Glomerular endothelial cell (primary cell): ENCODE data around the gene AXDND1. TPM values are rescaled to one million over a fixed set of nuclear protein-coding genes. Genes with fewer than 3 reads are reported as not detected.
"Not testable (repeated sequence)": the region's sequence is repeated elsewhere in the genome, so short reads cannot be mapped to it uniquely, and the experiment has no call there.

ENCODE experiments used
- DNase-seq: peaks from one replicate; pipeline ENCODE4 v3.0.0-alpha.2; 2011; ENCODE audit warnings: low read depth, low spot score; ENCODE audit errors: extremely low read depth
- total RNA-seq: library from RNA; depleted of rRNA; stranded (reverse); fragments of >200 nt; gene quantifications from 2 replicates; pipeline ENCODE4 v1.2.3, GENCODE V29; 2015

Gene AXDND1
- total RNA-seq, 1 donor from 2014 or later = not detected

DNA sequence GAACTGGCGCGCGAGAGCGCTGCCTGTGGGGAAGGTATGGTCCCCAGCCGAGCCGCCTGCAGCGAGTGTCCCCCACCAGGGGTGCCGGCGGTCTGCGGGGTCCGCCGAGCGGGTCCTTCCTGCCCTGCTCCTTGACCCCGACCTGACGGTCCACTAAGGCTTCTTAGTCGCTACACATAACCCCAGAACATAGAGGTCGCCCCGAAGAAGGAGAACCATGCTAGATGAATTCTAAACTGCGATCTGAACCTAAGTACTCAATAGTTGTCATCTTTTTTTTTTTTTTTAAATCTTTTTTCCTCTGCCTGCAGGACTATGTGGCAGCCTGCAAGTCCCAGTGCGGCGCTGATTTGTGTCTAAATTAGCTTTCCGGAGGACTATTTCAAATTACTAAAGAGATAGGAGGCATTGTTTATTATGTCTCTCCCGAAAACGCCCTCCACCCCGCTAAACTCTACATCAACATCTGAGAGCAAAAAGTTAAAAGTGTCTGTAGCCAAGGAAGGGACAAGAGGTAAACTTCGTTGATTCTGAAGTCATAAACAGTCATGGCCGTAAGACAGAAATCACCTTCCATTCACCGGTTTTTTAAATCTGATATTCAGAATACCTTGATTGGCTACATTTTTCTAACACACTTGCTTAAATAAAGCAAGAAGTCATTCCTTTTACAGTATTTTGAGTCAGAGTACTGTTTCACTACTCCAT is 476 bp downstream of the AXDND1 start:
- DNase-seq = no peak

GRCh38 chr1:179369751-179370341 is 4.1 kb downstream of the AXDND1 start:
- peak; percentile 51 for DNase-seq

- DNase-seq = no peak
Measured at GRCh38 chr1:179372160-179372559, 6.4 kb downstream of the AXDND1 start.

DNA sequence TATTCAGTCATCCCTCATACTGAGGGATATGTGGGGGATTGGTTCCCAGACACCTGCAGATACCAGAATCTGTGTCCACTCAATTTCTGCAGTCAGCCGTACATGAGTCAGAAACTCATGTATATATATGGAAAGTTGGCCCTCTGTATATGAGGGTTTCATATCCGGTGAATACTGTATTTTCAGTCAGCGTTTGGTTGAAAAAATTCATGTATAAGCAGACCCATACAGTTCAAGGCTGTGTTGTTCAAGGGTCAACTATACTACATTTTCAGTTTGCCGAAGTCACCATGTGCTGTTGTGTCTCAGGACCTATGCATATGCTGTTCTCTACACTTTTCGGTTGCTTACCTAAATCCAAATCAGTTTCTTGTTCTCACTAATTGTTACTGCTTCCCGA is 10.5 kb downstream of the AXDND1 start:
- DNase-seq = no peak

DNA sequence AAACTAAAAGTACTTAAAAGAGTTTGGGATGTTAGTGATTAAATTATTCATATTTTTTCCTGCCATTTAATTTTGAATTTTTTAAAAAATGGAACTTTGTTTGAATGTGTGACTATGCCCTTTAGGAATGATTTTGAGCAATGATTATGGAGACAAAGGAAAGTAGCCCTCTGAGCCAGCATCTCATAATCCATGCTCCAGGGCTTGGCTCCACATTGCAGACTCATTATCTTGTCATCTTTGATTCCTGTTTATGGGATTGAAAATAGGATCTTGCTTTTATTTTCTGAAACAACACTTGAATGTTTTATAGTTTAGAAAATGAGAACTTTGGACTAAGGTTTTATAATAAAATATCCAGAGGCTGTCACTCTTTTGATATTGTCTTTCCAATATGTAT is 14.5 kb downstream of the AXDND1 start:
- DNase-seq = no peak

GRCh38 chr1:179384027-179384426 is 18.3 kb downstream of the AXDND1 start:
- DNase-seq = no peak

DNA sequence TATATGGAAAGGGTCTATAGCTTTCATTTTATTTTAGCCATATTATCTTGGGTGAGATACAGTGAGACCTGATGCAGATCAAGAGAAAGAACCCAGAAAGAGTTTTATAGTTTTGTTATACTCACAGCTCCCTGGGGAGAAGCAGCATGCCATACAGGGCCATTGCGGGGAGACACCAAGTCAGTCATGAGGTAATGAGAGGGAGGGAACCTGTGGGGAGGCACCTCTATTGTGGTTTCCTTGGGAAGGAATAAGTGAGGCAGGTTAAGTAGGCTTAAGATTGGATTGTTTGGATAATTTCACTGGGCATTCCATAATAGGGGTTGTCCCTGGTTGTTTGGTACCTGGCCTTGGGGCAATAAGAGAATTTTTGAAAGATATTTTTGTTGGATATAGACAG is 19.7 kb downstream of the AXDND1 start:
- no peak for DNase-seq

GRCh38 chr1:179393721-179394120 is 27.9 kb downstream of the AXDND1 start:
- no peak for DNase-seq

DNA sequence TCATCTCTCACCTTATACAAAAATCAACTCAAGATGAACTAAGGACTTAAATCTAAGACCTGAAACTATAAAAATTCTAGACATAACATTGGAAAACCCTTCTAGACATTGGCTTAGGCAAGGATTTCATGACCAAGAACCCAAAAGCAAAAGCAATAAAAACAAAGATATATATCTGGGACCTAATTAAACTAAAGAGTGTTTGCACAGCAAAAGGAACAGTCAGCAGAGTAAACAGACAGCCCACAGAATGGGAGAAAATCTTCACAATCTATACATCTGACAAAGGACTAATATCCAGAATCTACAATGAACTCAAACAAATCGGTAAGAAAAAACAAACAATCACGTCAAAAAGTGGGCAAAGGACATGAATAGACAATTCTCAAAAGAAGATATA is 33.6 kb downstream of the AXDND1 start:
- not testable (repeated sequence) for DNase-seq

GRCh38 chr1:179417760-179418159 is 52.0 kb downstream of the AXDND1 start:
- DNase-seq = not testable (repeated sequence)

- DNase-seq = not testable (repeated sequence)
Measured at GRCh38 chr1:179418706-179419105, 52.9 kb downstream of the AXDND1 start.

GRCh38 chr1:179424610-179425009 is 58.8 kb downstream of the AXDND1 start:
- no peak for DNase-seq

- no peak for DNase-seq
Measured at GRCh38 chr1:179425186-179425585, 59.4 kb downstream of the AXDND1 start.

- DNase-seq = no peak
Measured at GRCh38 chr1:179437171-179437570, 71.4 kb downstream of the AXDND1 start.

- DNase-seq = not testable (repeated sequence)
Measured at GRCh38 chr1:179439646-179440045, 73.9 kb downstream of the AXDND1 start.

DNA sequence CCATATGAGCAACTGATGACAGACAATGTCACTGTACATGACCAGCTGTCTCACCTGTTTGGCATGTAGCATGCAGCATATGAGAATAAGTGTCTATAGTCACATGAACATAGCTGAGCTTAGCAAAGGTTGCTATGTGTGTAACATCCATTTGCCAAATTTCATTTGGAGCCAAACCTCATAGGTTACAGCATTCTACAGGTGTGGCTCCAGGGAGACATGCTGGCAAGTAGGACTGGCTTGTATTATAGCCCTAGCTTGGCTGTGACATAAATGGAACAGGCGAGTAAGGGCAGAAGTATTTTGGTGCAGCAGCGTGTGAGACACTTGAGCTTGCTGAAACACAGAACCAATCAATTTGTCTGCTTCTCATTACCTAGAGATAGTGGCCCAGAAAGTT is 74.5 kb downstream of the AXDND1 start:
- DNase-seq = not testable (repeated sequence)

GRCh38 chr1:179440971-179441370 is 75.2 kb downstream of the AXDND1 start:
- no peak for DNase-seq

GRCh38 chr1:179441501-179441900 is 75.7 kb downstream of the AXDND1 start:
- no peak for DNase-seq

DNA sequence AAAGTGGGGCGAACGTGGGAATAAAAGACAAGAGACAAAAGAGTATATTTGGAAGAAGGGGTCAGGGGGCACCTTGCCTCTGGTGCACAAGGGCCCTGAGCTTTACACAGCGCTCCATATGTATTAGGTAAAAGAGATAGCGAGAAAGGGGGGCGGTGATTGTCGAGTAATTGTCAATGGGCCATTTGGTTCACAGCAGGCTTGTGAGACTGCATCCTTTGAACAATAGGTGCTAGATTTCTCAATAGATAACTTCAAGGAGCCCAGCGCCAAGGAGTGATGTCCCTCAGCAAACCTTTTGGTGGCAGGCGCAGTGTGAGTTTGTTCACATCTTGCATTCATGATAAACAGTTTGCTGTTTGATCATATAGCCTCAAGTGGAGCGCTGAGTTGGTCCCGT is 77.1 kb downstream of the AXDND1 start:
- not testable (repeated sequence) for DNase-seq

DNA sequence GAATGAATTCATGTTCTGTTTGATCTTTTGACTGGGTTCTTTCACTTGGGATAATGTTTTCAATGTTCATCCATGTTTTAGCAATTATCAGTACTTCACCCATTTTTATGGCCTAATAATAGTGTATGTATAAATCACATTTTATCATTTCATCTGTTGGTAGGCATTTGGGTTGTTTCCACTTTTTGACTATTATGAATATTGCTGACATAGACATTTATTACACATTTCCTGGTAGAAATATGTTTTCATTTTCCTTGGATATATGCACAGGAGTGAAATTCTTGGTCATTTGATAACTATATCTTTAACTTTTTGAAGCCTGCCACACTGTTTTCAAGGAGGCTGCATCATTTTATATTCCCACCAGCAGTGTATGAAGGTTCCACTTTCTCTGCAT is 79.8 kb downstream of the AXDND1 start:
- DNase-seq = no peak

- DNase-seq = peak; percentile 4
Measured at GRCh38 chr1:179447489-179447888, 81.7 kb downstream of the AXDND1 start.

GRCh38 chr1:179448437-179449149 is 82.8 kb downstream of the AXDND1 start:
- DNase-seq = no peak
